GM12878 (cell line): Measurements from ENCODE around the gene GPR107. TPM values are rescaled to one million over a fixed set of nuclear protein-coding genes. Genes with fewer than 3 reads are reported as not detected.

Source experiments
- ATAC-seq: fragments of 200-7000 bp; cut with Tn5 transposase; 3 replicates; pipeline ENCODE4 v1.9.1; 2020; ENCODE audit warnings: mild to moderate bottlenecking, moderate library complexity
- BruUV-seq: library from RNA; stranded (reverse); fragments of 400-500 nt; replicated peaks from 2 replicates; lab custom pipeline; 2021; lab: Mats Ljungman, UMichigan
- CTCF ChIA-PET: fragments of 300-600 bp; sonication (Branson Sonifier 250); formaldehyde crosslinking; extraction: SDS; loops from one replicate; lab custom pipeline; 2021; ENCODE audit warnings: inconsistent platforms; lab: Yijun Ruan, JAX
- POLR2A ChIA-PET: fragments of 350-600 bp; formaldehyde crosslinking; extraction: SDS; loops from one replicate; lab custom pipeline; 2021; ENCODE audit warnings: inconsistent platforms; lab: Charles Lee
- RAD21 ChIA-PET: fragments of 300-600 bp; sonication (Branson Sonifier 250); formaldehyde crosslinking; loops from one replicate; lab custom pipeline; 2023; ENCODE audit warnings: antibody characterized with exemption; ENCODE audit not compliant: unreplicated experiment; lab: Charles Lee
- SMC1A ChIA-PET: fragments of 300-600 bp; sonication (Branson Sonifier 250); formaldehyde crosslinking; loops from one replicate; lab custom pipeline; 2023; ENCODE audit not compliant: unreplicated experiment, uncharacterized antibody; lab: Charles Lee
- DNase-seq: peaks from one replicate; pipeline ENCODE4 v3.0.0-alpha.2; 2011; ENCODE audit warnings: low read depth, low spot score
- FAIRE-seq: peaks from 3 replicates; lab custom pipeline; 2011; peaks lifted over from hg19 to GRCh38; lab: Jason Lieb, UNC
- H2AFZ ChIP-seq: 2 replicates; pipeline ENCODE4 v1.6.0; 2011; ENCODE audit warnings: low read depth, low read length, control low read depth; ENCODE audit not compliant: control insufficient read depth
- H3K27ac ChIP-seq: 2 replicates; pipeline ENCODE4 v1.5.1; 2011; ENCODE audit warnings: control low read depth; ENCODE audit not compliant: control insufficient read depth, insufficient read depth
- H3K27me3 ChIP-seq, 2 experiments: replicated peaks in 1 of 2; 2 replicates each; pipeline versions ENCODE4 v1.6.0 to v1.6.1; 2011; ENCODE audit warnings: low read length in 1 of 2; ENCODE audit not compliant: control insufficient read depth in 2 of 2, insufficient read depth in 2 of 2
- H3K36me3 ChIP-seq, 2 experiments: 2 replicates each; pipeline ENCODE4 v1.5.1; 2011; ENCODE audit warnings: low read length in 1 of 2; ENCODE audit not compliant: control insufficient read depth in 2 of 2, insufficient read depth in 2 of 2
- H3K4me1 ChIP-seq: 2 replicates; pipeline ENCODE4 v1.6.1; 2011; ENCODE audit warnings: mild to moderate bottlenecking, low read length, moderate library complexity, mixed read lengths; ENCODE audit not compliant: control insufficient read depth, insufficient read depth
- H3K4me2 ChIP-seq: 2 replicates; pipeline ENCODE4 v1.6.0; 2011; ENCODE audit warnings: control low read depth; ENCODE audit not compliant: control insufficient read depth, insufficient read depth
- H3K4me3 ChIP-seq: fragments of 200-600 bp; sonication (generic); 2 replicates; pipeline ENCODE4 v1.5.1; 2016
- H3K79me2 ChIP-seq: 2 replicates; pipeline ENCODE4 v1.6.0; 2011; ENCODE audit warnings: low read length; ENCODE audit not compliant: control insufficient read depth, insufficient read depth
- H3K9ac ChIP-seq: 2 replicates; pipeline ENCODE4 v1.8.0; 2011; ENCODE audit warnings: low read length, control low read depth, mixed read lengths; ENCODE audit not compliant: control insufficient read depth, insufficient read depth
- H3K9me3 ChIP-seq: replicated peaks from 3 replicates; pipeline ENCODE4 v1.5.1; 2011; ENCODE audit warnings: mild to moderate bottlenecking, low read length; ENCODE audit not compliant: control insufficient read depth, insufficient read depth
- H4K20me1 ChIP-seq: 2 replicates; pipeline ENCODE4 v1.6.0; 2011; ENCODE audit not compliant: control insufficient read depth, insufficient read depth
- CBX3 ChIP-seq: fragments of 200-600 bp; sonication (generic); IDR thresholded peaks from 2 replicates; pipeline ENCODE4 v1.6.1; 2016; ENCODE audit warnings: low read depth, borderline replicate concordance
- CHD4 ChIP-seq: fragments of 200-600 bp; sonication (generic); IDR thresholded peaks from 2 replicates; pipeline ENCODE4 v1.6.1; 2016; ENCODE audit warnings: mild to moderate bottlenecking
- FOS ChIP-seq: IDR thresholded peaks from 3 replicates; pipeline ENCODE4 v1.6.1; 2011; ENCODE audit warnings: borderline replicate concordance; ENCODE audit not compliant: insufficient read length; ENCODE audit errors: extremely low read depth
- HDAC2 ChIP-seq: fragments of 200-600 bp; sonication (generic); IDR thresholded peaks from 2 replicates; pipeline ENCODE4 v1.6.1; 2017
- JUNB ChIP-seq: IDR thresholded peaks from 2 replicates; pipeline ENCODE4 v1.6.1; 2016; ENCODE audit warnings: antibody characterized with exemption, mild to moderate bottlenecking
- MYB ChIP-seq: fragments of 150-350 bp; IDR thresholded peaks from 2 replicates; pipeline ENCODE4 v1.6.1; 2014; ENCODE audit warnings: mild to moderate bottlenecking, low read depth, low read length, borderline replicate concordance
- NBN ChIP-seq: fragments of 450-650 bp; IDR thresholded peaks from 2 replicates; pipeline ENCODE4 v1.6.1; 2016
- POLR2A ChIP-seq: IDR thresholded peaks from 2 replicates; pipeline ENCODE4 v1.6.1; 2011; ENCODE audit warnings: low read depth, mild to moderate bottlenecking, low read length
- SIN3A ChIP-seq: IDR thresholded peaks from 2 replicates; pipeline ENCODE4 v1.6.1; 2012; ENCODE audit warnings: low read depth, low read length, improper control_type of control experiment
- SUPT20H ChIP-seq: IDR thresholded peaks from 2 replicates; pipeline ENCODE4 v1.6.1; 2011; ENCODE audit warnings: low read depth, mild to moderate bottlenecking, low read length, moderate library complexity, borderline replicate concordance; ENCODE audit not compliant: control insufficient read depth
- WRNIP1 ChIP-seq: IDR thresholded peaks from 2 replicates; pipeline ENCODE4 v1.6.1; 2011; ENCODE audit warnings: low read depth, low read length, improper control_type of control experiment, borderline replicate concordance
- YBX1 ChIP-seq: fragments of 450-650 bp; IDR thresholded peaks from 2 replicates; pipeline ENCODE4 v1.6.1; 2016; ENCODE audit warnings: antibody characterized with exemption
- ZSCAN29 ChIP-seq: fragments of 450-650 bp; IDR thresholded peaks from 2 replicates; pipeline ENCODE4 v1.6.1; 2017; ENCODE audit warnings: mild to moderate bottlenecking, moderate library complexity
- WGBS: methylation state at CpG from one replicate; pipeline ENCODE4 v1.1.6; 2016; ENCODE audit warnings: low lambda C conversion rate; ENCODE audit not compliant: insufficient replicate concordance, insufficient coverage; ENCODE audit errors: missing lambda C conversion rate; 5-methylcytosine and 5-hydroxymethylcytosine counted together
- in situ Hi-C: fragments of 300-500 bp; cut with MboI; formaldehyde crosslinking; loops from 9 replicates; pipeline ENCODE4 v1.14.3; 2018; ENCODE audit warnings: mixed read lengths
- intact Hi-C: fragments of 100-400 bp; cut with micrococcal nuclease; formaldehyde crosslinking; loops from one replicate; pipeline ENCODE4 v1.14.2; 2022; ENCODE audit not compliant: unreplicated experiment
- polyA plus RNA-seq, 11 experiments: library from polyadenylated mRNA; depleted of rRNA in 4 of 11; unstranded in 6 of 11; stranded (reverse) in 5 of 11; fragments of >200 nt; fragmentation: Nextera tagmentation in 4 of 11; fragmentation: Illumina TruSeq in 1 of 11; extraction: Ambion mirVana in 4 of 11; extraction: Trizol in 1 of 11; gene quantifications; 1 replicate in 1 of 11; 2 replicates in 10 of 11; pipeline versions ENCODE4 v1.2.1 to v1.2.3, GENCODE V29; 2011 to 2016; ENCODE audit warnings: inconsistent platforms in 2 of 11, missing spikeins in 2 of 11, low read depth in 1 of 11
- total RNA-seq, 4 experiments: library from RNA; depleted of rRNA in 3 of 4; stranded (reverse); fragments of >200 nt in 3 of 4; fragmentation: Illumina TruSeq in 1 of 4; extraction: Trizol in 1 of 4; gene quantifications; 2 replicates each; pipeline versions ENCODE4 v1.2.1 to v1.2.3, GENCODE V29; 2013 to 2021
- TF ChIP-seq, protein P1 (sequence below): fragments of 450-650 bp; conservative IDR thresholded peaks from 2 replicates; pipeline ENCODE4 v1.6.1; 2017; ENCODE audit warnings: mild to moderate bottlenecking, moderate library complexity
- TF ChIP-seq, protein P2 (sequence below): IDR thresholded peaks from 2 replicates; pipeline ENCODE4 v1.6.1; 2011; ENCODE audit warnings: mild to moderate bottlenecking, low read depth, low read length, moderate library complexity; ENCODE audit not compliant: insufficient replicate concordance

Gene GPR107
- total and polyA plus RNA-seq, 10 of the 15 experiments (the other 5 are each of a cell fraction or from before 2014, with no cell fraction given), result 2.7 to 21.4 (median 10.6) TPM

DNA sequence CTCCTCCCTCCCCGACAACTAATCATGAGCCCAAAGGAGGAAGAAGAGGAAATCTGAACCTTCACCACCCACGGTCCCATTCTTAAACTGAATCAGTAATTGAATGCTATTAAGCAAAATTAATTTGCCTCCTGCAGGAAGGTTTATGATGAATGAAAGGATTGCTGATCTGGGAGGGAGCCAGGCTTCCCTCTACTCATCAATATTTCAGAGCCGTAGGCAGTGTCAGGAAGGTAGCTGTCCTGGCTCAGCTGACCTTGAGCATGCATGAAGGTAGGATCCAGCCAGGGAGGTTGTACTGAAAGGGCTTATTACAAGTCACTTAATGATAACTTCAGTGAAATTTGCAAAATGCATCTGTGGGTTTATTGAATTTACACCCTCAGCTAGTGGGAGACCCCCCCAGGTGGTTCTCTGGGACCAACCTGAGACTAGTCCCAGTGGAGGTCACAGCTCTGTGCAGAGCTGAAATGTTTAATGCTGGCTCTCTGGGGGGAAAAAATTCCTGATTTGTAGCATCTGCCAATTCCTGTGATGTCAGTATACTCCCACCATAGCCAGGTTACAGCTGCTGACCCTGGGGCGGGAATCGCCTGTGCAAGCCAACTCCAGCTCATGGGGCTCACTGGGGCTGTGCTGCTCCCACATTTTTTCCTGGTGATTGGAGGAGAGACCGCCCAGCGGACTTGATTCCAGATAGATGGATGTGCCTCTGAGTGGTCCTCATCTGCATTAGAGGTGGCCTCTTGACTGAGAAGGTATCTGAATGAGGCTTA lies 70.6 kb downstream of the GPR107 start:
- no peak for ATAC-seq
- intact Hi-C loops (no loop called here), in situ Hi-C loops (no loop called here)
- no peak for FAIRE-seq
- Histone ChIP-seq H3K9ac (no peak overlapping the region), H3K4me1 (peaks cover 24% of the 10 kb centered on the region), H3K9me3 (no peaks in the 10 kb centered on the region), H3K79me2 (no peaks in the 10 kb centered on the region), H3K4me3 (no peak overlapping the region), H3K27me3 (no peaks in the 10 kb centered on the region), H3K36me3 (peaks cover 0 to 1% of the 10 kb centered on the region in 2 experiments; a peak in 3 of 4 replicates), H3K27ac (no peak overlapping the region), H2AFZ (no peak overlapping the region), H4K20me1 (no peaks in the 10 kb centered on the region), H3K4me2 (no peak overlapping the region)
- ChIA-PET SMC1A (interaction anchor here (0.6 to 2.6 kb wide), 2 partner anchors 17 to 124 kb away, joined by 3 to 11 read pairs; no protein-coding TSS in a partner anchor), CTCF (interaction anchor here (2.4 kb wide), 1 partner anchor 16 kb away, joined by 12 read pairs; no protein-coding TSS in a partner anchor), POLR2A (interaction anchor here (0.5 to 0.8 kb wide), 3 partner anchors 233 to 1026 kb away, joined by 3 to 4 read pairs (median 3); no protein-coding TSS in a partner anchor), RAD21 (interaction anchor here (0.6 to 1.0 kb wide), 2 partner anchors 78 to 300 kb away, joined by 3 read pairs; partner anchors contain the start of gene TOR1A)
- 72% methylated on average over 7 of the region's 7 CpGs for WGBS
- no peak for TF ChIP-seq MYB
- no peak for TF ChIP-seq NBN
- TF ChIP-seq WRNIP1, result no peak
- no peak for TF ChIP-seq YBX1
- no peak for TF ChIP-seq SIN3A
- TF ChIP-seq, protein P1, sequence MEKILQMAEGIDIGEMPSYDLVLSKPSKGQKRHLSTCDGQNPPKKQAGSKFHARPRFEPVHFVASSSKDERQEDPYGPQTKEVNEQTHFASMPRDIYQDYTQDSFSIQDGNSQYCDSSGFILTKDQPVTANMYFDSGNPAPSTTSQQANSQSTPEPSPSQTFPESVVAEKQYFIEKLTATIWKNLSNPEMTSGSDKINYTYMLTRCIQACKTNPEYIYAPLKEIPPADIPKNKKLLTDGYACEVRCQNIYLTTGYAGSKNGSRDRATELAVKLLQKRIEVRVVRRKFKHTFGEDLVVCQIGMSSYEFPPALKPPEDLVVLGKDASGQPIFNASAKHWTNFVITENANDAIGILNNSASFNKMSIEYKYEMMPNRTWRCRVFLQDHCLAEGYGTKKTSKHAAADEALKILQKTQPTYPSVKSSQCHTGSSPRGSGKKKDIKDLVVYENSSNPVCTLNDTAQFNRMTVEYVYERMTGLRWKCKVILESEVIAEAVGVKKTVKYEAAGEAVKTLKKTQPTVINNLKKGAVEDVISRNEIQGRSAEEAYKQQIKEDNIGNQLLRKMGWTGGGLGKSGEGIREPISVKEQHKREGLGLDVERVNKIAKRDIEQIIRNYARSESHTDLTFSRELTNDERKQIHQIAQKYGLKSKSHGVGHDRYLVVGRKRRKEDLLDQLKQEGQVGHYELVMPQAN, result no peak
- no peak for TF ChIP-seq ZSCAN29
- no peak for TF ChIP-seq CHD4
- no peak for TF ChIP-seq SUPT20H
- no peak for TF ChIP-seq FOS
- no peak for TF ChIP-seq HDAC2
- TF ChIP-seq, protein P2, sequence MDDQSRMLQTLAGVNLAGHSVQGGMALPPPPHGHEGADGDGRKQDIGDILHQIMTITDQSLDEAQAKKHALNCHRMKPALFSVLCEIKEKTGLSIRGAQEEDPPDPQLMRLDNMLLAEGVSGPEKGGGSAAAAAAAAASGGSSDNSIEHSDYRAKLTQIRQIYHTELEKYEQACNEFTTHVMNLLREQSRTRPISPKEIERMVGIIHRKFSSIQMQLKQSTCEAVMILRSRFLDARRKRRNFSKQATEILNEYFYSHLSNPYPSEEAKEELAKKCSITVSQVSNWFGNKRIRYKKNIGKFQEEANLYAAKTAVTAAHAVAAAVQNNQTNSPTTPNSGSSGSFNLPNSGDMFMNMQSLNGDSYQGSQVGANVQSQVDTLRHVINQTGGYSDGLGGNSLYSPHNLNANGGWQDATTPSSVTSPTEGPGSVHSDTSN, result no peak
- no peak for TF ChIP-seq CBX3
- TF ChIP-seq JUNB, result no peak
- TF ChIP-seq POLR2A, result no peak
- no TSS peak for BruUV-seq
- no peak for DNase-seq
